Upper lobe of right lung (tissue), 1 donor: ENCODE data around the gene LANCL1. TPM values are rescaled to one million over a fixed set of nuclear protein-coding genes. Genes with fewer than 3 reads are reported as not detected.

Source experiments
- ATAC-seq: fragments of 200-7000 bp; cut with Tn5 transposase; one replicate; pipeline ENCODE4 v1.9.1; 2020; ENCODE audit warnings: mild to moderate bottlenecking, moderate library complexity
- DNase-seq: peaks from one replicate; pipeline ENCODE4 v3.0.0-alpha.2; 2020
- H3K27ac ChIP-seq: fragments of 200-600 bp; one replicate; pipeline ENCODE4 v1.8.0; 2022
- H3K27me3 ChIP-seq: fragments of 200-600 bp; one replicate; pipeline ENCODE4 v1.8.0; 2022; ENCODE audit warnings: mild to moderate bottlenecking
- H3K36me3 ChIP-seq: fragments of 200-600 bp; one replicate; pipeline ENCODE4 v1.8.0; 2022
- H3K4me1 ChIP-seq: fragments of 200-600 bp; one replicate; pipeline ENCODE4 v1.8.0; 2022
- H3K4me3 ChIP-seq: fragments of 200-600 bp; one replicate; pipeline ENCODE4 v1.8.0; 2022; ENCODE audit warnings: mild to moderate bottlenecking
- H3K9me3 ChIP-seq: fragments of 200-600 bp; one replicate; pipeline ENCODE4 v1.8.0; 2022
- intact Hi-C: fragments of 100-400 bp; cut with DNase I; formaldehyde crosslinking; loops from one replicate; pipeline ENCODE4 v1.11.0; 2022
- long read RNA-seq: library from polyadenylated mRNA; unstranded; transcript quantifications from one replicate; pipeline ENCODE4 v2.0.0, GENCODE V29; 2021
- total RNA-seq: library from RNA; stranded (reverse); fragmentation: NEBNext Ultra II Directional; extraction: Animal tissue kit (Norgen Biotek cat#: 25700); gene quantifications from one replicate; pipeline ENCODE4 v1.2.1, GENCODE V29; 2021
- TF ChIP-seq, protein P1 (sequence below): fragments of 200-600 bp; IDR thresholded peaks from one replicate; pipeline ENCODE4 v1.8.0; 2022; ENCODE audit warnings: antibody characterized with exemption
- donor health status: DM: no; HTN: yes; CAD: no; lungs with severe emphysema.

LANCL1 gene
- total RNA-seq, result 32.2 TPM
- long read RNA-seq, full-length matches to known transcripts, result 59 of 68 reads
- long read RNA-seq, partial matches to known transcripts, result 5 of 68 reads
- long read RNA-seq, other reads (novel, unspliced or antisense), result 4 of 68 reads

DNA sequence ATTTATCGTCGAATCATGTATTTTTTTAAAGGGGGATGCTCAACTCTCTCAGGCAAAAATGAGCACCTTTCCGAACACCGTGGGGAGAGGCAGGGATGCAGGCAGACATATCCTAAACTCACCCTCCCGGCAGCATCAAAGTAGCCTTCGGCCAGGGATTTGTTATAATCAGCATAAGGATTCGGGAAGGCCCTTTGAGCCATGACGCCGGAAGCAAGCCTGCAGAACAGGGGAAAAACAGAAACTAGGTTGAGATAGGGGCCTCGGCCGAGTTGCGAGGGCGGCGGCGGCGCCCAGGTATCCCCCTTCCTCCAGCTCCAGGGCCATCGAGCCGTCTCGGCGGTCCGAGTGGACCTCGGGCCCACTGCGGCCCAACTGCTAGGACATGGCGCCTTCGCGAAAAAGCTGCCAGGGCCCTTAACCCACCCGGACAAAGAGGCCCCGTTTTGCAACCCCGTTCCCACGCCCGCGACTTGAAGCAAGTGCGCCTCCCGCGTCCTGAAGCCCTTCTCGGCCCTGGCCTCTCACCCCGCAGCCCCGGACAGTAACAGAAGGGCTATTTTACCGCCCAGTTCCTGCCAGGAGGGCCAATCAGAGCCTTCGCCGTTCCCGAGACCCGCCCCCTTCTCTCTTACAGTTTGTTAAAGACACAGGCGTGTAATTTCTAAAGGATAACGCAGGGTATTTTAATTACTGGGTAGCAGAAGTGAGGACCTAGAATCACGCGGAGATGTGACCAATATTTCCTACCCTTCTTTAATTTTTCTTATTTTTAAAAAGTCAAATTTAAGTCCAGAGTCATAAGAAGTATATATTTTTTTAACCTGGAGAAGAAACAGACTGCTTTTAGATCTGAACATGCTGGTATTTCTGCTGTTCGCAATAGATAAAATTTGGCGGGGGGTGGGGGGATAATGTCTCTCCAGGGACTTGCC, at the start of gene LANCL1:
Gene LANCL1 (minus strand): TSS at position 566 of the 935 bp plus-strand sequence. CDS start 363 bp downstream, at position 203.
- no peaks in the 10 kb centered on the region for H3K27me3 ChIP-seq
- DNase-seq (peak; percentile 94), ATAC-seq (peak; percentile 100)
- peak within 1 kb of the TSS; percentile 80 for H3K27ac ChIP-seq
- H3K9me3 ChIP-seq, result no peaks in the 10 kb centered on the region
- H3K4me1 ChIP-seq, result peaks cover 8% of the 10 kb centered on the region
- peaks cover 11% of the 10 kb centered on the region for H3K36me3 ChIP-seq
- TF ChIP-seq, protein P1, sequence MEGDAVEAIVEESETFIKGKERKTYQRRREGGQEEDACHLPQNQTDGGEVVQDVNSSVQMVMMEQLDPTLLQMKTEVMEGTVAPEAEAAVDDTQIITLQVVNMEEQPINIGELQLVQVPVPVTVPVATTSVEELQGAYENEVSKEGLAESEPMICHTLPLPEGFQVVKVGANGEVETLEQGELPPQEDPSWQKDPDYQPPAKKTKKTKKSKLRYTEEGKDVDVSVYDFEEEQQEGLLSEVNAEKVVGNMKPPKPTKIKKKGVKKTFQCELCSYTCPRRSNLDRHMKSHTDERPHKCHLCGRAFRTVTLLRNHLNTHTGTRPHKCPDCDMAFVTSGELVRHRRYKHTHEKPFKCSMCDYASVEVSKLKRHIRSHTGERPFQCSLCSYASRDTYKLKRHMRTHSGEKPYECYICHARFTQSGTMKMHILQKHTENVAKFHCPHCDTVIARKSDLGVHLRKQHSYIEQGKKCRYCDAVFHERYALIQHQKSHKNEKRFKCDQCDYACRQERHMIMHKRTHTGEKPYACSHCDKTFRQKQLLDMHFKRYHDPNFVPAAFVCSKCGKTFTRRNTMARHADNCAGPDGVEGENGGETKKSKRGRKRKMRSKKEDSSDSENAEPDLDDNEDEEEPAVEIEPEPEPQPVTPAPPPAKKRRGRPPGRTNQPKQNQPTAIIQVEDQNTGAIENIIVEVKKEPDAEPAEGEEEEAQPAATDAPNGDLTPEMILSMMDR, result no peak
- intact Hi-C loops, result no loop called here
- peak within 1 kb of the TSS; percentile 73 for H3K4me3 ChIP-seq

DNA sequence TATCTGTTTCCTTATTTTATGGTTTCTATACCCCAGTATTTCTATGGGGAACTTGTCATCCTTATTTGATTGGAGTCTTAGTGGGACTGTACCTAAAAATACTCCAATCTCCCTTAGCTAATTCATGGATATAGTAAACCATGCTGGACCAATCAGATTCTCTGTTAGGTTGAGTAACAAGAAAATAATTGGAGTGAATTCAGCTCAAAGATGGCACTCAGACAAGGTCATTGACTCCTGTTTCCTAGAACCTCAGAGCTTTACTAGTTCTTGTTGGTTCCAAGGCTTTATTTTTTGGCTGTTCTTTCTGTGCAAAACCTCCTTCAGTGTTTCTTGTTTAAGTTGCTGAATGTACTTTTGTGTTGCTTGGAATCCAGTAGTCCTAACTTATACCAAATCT, 48.0 kb upstream of the LANCL1 start:
- no peaks in the 10 kb centered on the region for H3K9me3 ChIP-seq
- no peaks in the 10 kb centered on the region for H3K27me3 ChIP-seq
- DNase-seq (no peak), ATAC-seq (no peak)
- intact Hi-C loops, result no loop called here
- no peaks in the 10 kb centered on the region for H3K4me1 ChIP-seq
- H3K36me3 ChIP-seq, result no peaks in the 10 kb centered on the region
- TF ChIP-seq, protein P1, result no peak
- no peak overlapping the region for H3K27ac ChIP-seq
- no peak overlapping the region for H3K4me3 ChIP-seq

DNA sequence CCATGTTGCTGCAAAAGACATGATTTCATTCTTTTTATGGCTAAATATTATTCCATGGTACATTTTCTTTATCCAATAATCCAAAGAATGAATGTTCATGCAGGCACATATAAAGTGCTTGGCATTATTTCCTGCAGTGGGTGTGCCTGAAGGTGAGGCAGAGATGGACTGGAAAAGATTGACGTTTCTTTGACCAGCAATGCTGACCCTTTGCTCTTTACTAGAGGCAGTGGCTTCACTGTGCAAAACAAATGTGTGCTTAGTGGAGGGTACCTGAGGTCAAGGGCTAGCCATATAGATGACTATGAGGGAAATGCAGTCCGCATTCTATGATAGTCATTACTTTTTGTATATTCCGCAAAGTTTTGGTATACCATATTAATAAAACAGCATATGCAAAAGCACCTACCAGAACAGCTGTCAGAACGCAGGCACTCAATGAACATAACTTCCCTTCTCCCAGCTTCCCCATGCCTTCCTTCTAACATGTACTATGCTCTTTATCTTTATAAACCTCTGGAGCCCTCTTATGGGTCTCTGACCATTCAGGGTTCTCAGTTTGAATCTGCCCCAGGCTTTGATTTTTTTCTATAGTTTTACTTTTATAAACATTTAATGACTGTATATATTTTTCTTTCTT, 47.2 kb upstream of the LANCL1 start:
- TF ChIP-seq, protein P1, result no peak
- Histone ChIP-seq H3K27me3 (no peaks in the 10 kb centered on the region), H3K27ac (no peak overlapping the region), H3K9me3 (no peaks in the 10 kb centered on the region), H3K4me1 (no peaks in the 10 kb centered on the region), H3K4me3 (no peak overlapping the region), H3K36me3 (no peaks in the 10 kb centered on the region)
- DNase-seq (no peak), ATAC-seq (no peak)
- intact Hi-C loops, result no loop called here

DNA sequence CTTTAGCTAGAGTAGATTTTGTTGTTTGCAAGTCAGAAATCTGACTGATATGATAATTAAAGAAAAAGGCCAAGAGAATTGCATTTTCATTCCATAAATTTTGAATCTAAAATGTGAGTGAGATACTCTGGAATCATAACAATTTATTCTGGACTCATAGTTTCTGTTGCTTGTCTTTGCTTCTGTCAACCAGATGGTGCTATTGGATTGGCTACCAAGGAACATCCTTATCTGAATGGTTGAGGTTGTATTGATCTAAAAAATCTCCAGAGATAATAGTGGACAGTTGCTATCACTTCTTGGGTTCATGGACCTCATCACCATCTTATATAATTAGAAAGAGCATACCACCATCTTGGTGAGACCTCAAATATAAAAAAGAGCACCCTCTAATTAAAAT, 45.8 kb upstream of the LANCL1 start:
- Histone ChIP-seq H3K27ac (no peak overlapping the region), H3K36me3 (no peaks in the 10 kb centered on the region), H3K4me3 (no peak overlapping the region), H3K4me1 (no peaks in the 10 kb centered on the region), H3K9me3 (no peaks in the 10 kb centered on the region), H3K27me3 (no peaks in the 10 kb centered on the region)
- TF ChIP-seq, protein P1, result no peak
- intact Hi-C loops, result no loop called here
- no peak for DNase-seq
- ATAC-seq, result no peak

DNA sequence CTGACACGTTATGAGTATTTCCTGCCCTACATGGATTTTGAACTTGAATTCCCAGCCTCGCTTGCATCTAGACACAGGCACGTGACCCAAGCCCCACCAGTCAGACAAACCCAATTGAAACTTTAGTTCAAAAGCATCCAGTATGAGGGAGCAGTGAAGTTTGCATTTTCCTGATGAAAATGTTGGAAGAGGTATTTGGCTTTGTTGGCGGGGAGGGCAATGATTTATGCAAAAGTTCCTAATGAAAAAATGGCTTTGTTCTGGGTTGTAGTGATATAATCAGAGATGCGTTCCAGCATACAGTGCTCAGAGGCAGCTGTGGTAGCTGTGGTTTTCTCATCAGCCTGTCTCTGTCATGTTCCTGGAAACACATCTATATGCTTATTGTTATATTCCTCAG, 43.0 kb upstream of the LANCL1 start:
- TF ChIP-seq, protein P1, result no peak
- no peaks in the 10 kb centered on the region for H3K9me3 ChIP-seq
- H3K4me3 ChIP-seq, result no peak overlapping the region
- H3K27me3 ChIP-seq, result no peaks in the 10 kb centered on the region
- H3K4me1 ChIP-seq, result no peaks in the 10 kb centered on the region
- ATAC-seq (no peak), DNase-seq (no peak)
- intact Hi-C loops, result no loop called here
- H3K36me3 ChIP-seq, result no peaks in the 10 kb centered on the region
- no peak overlapping the region for H3K27ac ChIP-seq
